WTC11 (cell line): ENCODE results near the gene TANGO2.

Experiments
- CREB1 ChIP-seq: sonication (generic); formaldehyde crosslinking; IDR thresholded peaks from 2 replicates; pipeline ENCODE4 v1.8.0; 2023; ENCODE audit warnings: mild to moderate bottlenecking, missing genetic modification reagents
- GTF2I ChIP-seq: fragments of 250-450 bp; sonication (Bioruptor Pico); conservative IDR thresholded peaks from 2 replicates; pipeline ENCODE4 v1.4.0; 2021; ENCODE audit warnings: mild to moderate bottlenecking
- JAZF1 ChIP-seq: fragments of 250-450 bp; sonication (Bioruptor Pico); IDR thresholded peaks from 2 replicates; pipeline ENCODE4 v1.9.0; 2021; ENCODE audit warnings: moderate library complexity, mild to moderate bottlenecking, inconsistent platforms
- NFE2L1 ChIP-seq: sonication (generic); formaldehyde crosslinking; IDR thresholded peaks from 2 replicates; pipeline ENCODE4 v1.8.1; 2023; ENCODE audit warnings: missing genetic modification reagents
- TCF7 ChIP-seq: sonication (generic); formaldehyde crosslinking; IDR thresholded peaks from 2 replicates; pipeline ENCODE4 v1.8.0; 2022; ENCODE audit warnings: mild to moderate bottlenecking, low read depth, missing genetic modification reagents, moderate library complexity
- ZNF121 ChIP-seq: sonication (generic); formaldehyde crosslinking; IDR thresholded peaks from 2 replicates; pipeline ENCODE4 v1.8.0; 2023; ENCODE audit warnings: missing genetic modification reagents
- ZNF263 ChIP-seq: sonication (generic); formaldehyde crosslinking; IDR thresholded peaks from 2 replicates; pipeline ENCODE4 v1.8.1; 2022; ENCODE audit warnings: low read depth, mild to moderate bottlenecking, moderate library complexity, missing genetic modification reagents
- ZNF423 ChIP-seq: fragments of 250-450 bp; sonication (Bioruptor Pico); IDR thresholded peaks from 2 replicates; pipeline ENCODE4 v2.1.2; 2022; ENCODE audit warnings: mild to moderate bottlenecking, moderate library complexity
- TF ChIP-seq, protein P1 (sequence below): fragments of 200-600 bp; IDR thresholded peaks from 2 replicates; pipeline ENCODE4 v1.8.0; 2022; ENCODE audit warnings: antibody characterized with exemption
- TF ChIP-seq, protein P2 (sequence below): sonication (generic); formaldehyde crosslinking; IDR thresholded peaks from 2 replicates; pipeline ENCODE4 v1.8.0; 2023; ENCODE audit warnings: missing genetic modification reagents
- TF ChIP-seq, protein P3 (sequence below): sonication (generic); formaldehyde crosslinking; IDR thresholded peaks from 2 replicates; pipeline ENCODE4 v1.8.1; 2023; ENCODE audit warnings: mild to moderate bottlenecking, moderate library complexity, missing genetic modification reagents
- TF ChIP-seq, protein P4 (sequence below): sonication (generic); formaldehyde crosslinking; IDR thresholded peaks from 2 replicates; pipeline ENCODE4 v1.8.1; 2023; ENCODE audit warnings: mild to moderate bottlenecking, missing genetic modification reagents, moderate library complexity
- TF ChIP-seq, protein P5 (sequence below): fragments of 250-450 bp; sonication (Bioruptor Pico); IDR thresholded peaks from 2 replicates; pipeline ENCODE4 v2.1.2; 2022; ENCODE audit warnings: mild to moderate bottlenecking, moderate library complexity
- TF ChIP-seq, protein P6 (sequence below): sonication (generic); formaldehyde crosslinking; IDR thresholded peaks from 2 replicates; pipeline ENCODE4 v1.8.1; 2022; ENCODE audit warnings: mild to moderate bottlenecking, moderate library complexity, missing genetic modification reagents

DNA sequence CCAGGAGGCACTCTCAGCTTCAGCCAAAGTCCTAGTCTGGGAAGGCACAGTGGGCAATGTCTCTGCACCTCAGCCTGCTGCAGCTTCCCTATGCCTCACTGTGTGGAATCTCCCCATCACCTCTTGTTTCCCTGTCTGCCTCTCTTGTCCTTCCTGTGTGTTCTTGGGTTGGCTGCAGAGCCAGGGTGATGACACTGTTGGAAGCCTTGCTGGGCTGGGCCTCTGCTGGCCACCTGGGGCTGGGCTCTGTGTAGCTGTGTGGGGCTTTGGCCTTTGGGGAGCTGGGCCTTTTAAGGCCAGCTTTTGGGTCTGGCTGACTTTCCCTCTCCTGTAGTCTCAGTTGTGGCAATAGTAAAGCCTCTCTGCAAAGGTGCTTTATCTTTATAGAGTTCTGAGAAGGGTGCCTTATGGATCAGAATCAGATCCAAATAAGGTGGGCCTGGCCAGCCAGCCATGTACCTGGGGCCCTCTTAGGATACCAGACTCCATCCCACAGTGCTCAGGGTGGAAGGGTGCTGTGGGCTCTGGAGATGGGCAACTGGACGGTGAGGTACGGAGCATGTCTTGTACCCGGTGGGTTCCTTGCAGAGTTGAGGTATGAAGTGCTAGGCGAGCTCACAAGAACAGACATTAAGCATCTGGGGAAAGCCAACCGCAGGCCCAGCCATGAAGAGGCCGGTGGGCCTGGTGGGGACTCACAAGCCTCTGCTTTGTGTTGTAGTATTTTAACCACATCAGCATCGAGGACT is 84.7 kb downstream of the TANGO2 start:
- TF ChIP-seq, protein P1, sequence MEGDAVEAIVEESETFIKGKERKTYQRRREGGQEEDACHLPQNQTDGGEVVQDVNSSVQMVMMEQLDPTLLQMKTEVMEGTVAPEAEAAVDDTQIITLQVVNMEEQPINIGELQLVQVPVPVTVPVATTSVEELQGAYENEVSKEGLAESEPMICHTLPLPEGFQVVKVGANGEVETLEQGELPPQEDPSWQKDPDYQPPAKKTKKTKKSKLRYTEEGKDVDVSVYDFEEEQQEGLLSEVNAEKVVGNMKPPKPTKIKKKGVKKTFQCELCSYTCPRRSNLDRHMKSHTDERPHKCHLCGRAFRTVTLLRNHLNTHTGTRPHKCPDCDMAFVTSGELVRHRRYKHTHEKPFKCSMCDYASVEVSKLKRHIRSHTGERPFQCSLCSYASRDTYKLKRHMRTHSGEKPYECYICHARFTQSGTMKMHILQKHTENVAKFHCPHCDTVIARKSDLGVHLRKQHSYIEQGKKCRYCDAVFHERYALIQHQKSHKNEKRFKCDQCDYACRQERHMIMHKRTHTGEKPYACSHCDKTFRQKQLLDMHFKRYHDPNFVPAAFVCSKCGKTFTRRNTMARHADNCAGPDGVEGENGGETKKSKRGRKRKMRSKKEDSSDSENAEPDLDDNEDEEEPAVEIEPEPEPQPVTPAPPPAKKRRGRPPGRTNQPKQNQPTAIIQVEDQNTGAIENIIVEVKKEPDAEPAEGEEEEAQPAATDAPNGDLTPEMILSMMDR = no peak
- TF ChIP-seq, protein P2, sequence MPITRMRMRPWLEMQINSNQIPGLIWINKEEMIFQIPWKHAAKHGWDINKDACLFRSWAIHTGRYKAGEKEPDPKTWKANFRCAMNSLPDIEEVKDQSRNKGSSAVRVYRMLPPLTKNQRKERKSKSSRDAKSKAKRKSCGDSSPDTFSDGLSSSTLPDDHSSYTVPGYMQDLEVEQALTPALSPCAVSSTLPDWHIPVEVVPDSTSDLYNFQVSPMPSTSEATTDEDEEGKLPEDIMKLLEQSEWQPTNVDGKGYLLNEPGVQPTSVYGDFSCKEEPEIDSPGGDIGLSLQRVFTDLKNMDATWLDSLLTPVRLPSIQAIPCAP (CRISPR knock-in tag) = no peak
- TF ChIP-seq NFE2L1 (CRISPR knock-in tag) (no peak), CREB1 (no peak), TCF7 (CRISPR knock-in tag) (no peak), ZNF263 (CRISPR knock-in tag) (no peak), GTF2I (CRISPR knock-in tag) (no peak), JAZF1 (no peak), ZNF423 (no peak), ZNF121 (no peak)
- TF ChIP-seq, protein P3, sequence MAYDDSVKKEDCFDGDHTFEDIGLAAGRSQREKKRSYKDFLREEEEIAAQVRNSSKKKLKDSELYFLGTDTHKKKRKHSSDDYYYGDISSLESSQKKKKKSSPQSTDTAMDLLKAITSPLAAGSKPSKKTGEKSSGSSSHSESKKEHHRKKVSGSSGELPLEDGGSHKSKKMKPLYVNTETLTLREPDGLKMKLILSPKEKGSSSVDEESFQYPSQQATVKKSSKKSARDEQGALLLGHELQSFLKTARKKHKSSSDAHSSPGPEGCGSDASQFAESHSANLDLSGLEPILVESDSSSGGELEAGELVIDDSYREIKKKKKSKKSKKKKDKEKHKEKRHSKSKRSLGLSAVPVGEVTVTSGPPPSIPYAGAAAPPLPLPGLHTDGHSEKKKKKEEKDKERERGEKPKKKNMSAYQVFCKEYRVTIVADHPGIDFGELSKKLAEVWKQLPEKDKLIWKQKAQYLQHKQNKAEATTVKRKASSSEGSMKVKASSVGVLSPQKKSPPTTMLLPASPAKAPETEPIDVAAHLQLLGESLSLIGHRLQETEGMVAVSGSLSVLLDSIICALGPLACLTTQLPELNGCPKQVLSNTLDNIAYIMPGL = no peak
- TF ChIP-seq, protein P4, sequence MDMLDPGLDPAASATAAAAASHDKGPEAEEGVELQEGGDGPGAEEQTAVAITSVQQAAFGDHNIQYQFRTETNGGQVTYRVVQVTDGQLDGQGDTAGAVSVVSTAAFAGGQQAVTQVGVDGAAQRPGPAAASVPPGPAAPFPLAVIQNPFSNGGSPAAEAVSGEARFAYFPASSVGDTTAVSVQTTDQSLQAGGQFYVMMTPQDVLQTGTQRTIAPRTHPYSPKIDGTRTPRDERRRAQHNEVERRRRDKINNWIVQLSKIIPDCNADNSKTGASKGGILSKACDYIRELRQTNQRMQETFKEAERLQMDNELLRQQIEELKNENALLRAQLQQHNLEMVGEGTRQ (CRISPR knock-in tag) = no peak
- TF ChIP-seq, protein P5, sequence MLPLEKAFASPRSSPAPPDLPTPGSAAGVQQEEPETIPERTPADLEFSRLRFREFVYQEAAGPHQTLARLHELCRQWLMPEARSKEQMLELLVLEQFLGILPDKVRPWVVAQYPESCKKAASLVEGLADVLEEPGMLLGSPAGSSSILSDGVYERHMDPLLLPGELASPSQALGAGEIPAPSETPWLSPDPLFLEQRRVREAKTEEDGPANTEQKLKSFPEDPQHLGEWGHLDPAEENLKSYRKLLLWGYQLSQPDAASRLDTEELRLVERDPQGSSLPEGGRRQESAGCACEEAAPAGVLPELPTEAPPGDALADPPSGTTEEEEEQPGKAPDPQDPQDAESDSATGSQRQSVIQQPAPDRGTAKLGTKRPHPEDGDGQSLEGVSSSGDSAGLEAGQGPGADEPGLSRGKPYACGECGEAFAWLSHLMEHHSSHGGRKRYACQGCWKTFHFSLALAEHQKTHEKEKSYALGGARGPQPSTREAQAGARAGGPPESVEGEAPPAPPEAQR (CRISPR knock-in tag) = no peak
- TF ChIP-seq, protein P6, sequence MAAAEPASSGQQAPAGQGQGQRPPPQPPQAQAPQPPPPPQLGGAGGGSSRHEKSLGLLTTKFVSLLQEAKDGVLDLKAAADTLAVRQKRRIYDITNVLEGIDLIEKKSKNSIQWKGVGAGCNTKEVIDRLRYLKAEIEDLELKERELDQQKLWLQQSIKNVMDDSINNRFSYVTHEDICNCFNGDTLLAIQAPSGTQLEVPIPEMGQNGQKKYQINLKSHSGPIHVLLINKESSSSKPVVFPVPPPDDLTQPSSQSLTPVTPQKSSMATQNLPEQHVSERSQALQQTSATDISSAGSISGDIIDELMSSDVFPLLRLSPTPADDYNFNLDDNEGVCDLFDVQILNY (CRISPR knock-in tag) = no peak
